ENCODE measurements around the gene TAOK2.

The TAOK2 gene

GRCh38 chr16:29963021-29963743, 10.5 kb upstream of the TAOK2 start:
- no peak for DNase-seq

- DNase-seq, result no peak
Observed at GRCh38 chr16:29968205-29968604, 5.5 kb upstream of the TAOK2 start.

- DNase-seq, result no peak
Observed at GRCh38 chr16:29971304-29971703, 2.4 kb upstream of the TAOK2 start.

- no peak for DNase-seq
Observed at GRCh38 chr16:29972500-29972899, 1.2 kb upstream of the TAOK2 start.

- no peak for DNase-seq
Observed at GRCh38 chr16:29972992-29973383, 680 bp upstream of the TAOK2 start.

- DNase-seq, result no peak
Observed at GRCh38 chr16:29974291-29975133, 844 bp downstream of the TAOK2 start.

- no peak for DNase-seq
Observed at GRCh38 chr16:29975134-29975538, 1.5 kb downstream of the TAOK2 start.

- DNase-seq, result no peak
Observed at GRCh38 chr16:29975811-29976511, 2.3 kb downstream of the TAOK2 start.

- no peak for DNase-seq
Observed at GRCh38 chr16:29977063-29977825, 3.6 kb downstream of the TAOK2 start.

- no peak for DNase-seq
Observed at GRCh38 chr16:29978081-29978480, 4.4 kb downstream of the TAOK2 start.

- no peak for DNase-seq
Observed at GRCh38 chr16:29978564-29979270, 5.0 kb downstream of the TAOK2 start.

GRCh38 chr16:29982560-29983419, 9.1 kb downstream of the TAOK2 start:
- DNase-seq, result no peak

- no peak for DNase-seq
Observed at GRCh38 chr16:29983420-29984136, 9.9 kb downstream of the TAOK2 start.

GRCh38 chr16:29984137-29984763, 10.6 kb downstream of the TAOK2 start:
- no peak for DNase-seq

GRCh38 chr16:29984764-29985147, 11.1 kb downstream of the TAOK2 start:
- DNase-seq, result no peak

GRCh38 chr16:29985271-29985811, 11.7 kb downstream of the TAOK2 start:
- no peak for DNase-seq

- DNase-seq, result no peak
Observed at GRCh38 chr16:29986231-29986630, 12.6 kb downstream of the TAOK2 start.

GRCh38 chr16:29986931-29987330, 13.3 kb downstream of the TAOK2 start:
- DNase-seq, result no peak

- DNase-seq, result no peak
Observed at GRCh38 chr16:29987371-29988085, 13.9 kb downstream of the TAOK2 start.
